ENCODE results near the gene RPL19. TPM values are rescaled to one million over a fixed set of nuclear protein-coding genes. Genes with fewer than 3 reads are reported as not detected.

The RPL19 gene
- total and polyA plus RNA-seq, 8 donors, result 925 to 1,714 (median 1,229) TPM

DNA sequence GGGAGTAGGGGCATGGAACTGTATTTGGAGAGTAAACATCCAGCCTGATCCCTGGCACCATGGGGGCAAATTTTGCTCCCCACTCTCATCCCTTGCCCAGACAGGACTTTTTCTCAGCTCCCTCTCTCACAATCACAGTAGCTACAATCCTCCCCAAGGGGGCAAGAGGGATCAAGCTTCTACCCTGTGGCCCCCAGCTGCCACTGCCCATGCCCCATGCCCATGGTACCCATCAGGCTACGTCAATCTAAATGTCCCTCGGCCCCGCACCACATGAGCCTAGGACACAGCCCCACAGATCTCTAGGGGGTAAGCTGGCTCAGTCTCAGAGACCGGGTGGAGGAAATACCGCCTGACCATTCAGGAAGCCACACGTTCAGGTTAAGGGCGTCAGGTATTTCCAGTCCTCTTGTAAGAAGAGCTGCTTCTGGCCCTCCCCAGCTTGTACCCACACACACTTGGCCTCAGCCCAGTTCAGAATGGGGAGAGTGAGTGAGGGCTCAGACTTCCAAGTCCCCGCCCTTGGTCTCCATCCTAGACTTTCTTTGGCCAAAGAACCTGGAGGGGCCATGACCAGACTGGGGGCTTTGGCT is 4.4 kb upstream of the RPL19 start:
- intact Hi-C loops (cut with DNase I), result no loop called here
- FAIRE-seq (no peak), DNase-seq (no peak), ATAC-seq (no peak)
- Histone ChIP-seq H3K9me3 (no peaks in the 10 kb centered on the region), H3K4me3 (no peak overlapping the region), H3K4me1 (no peaks in the 10 kb centered on the region), H3K36me3 (no peaks in the 10 kb centered on the region), H3K27ac (no peak overlapping the region), H3K27me3 (no peaks in the 10 kb centered on the region)
- 76 to 80% methylated on average over 8 of the region's 8 CpGs for WGBS, 2 donors
- TF ChIP-seq, protein P1, sequence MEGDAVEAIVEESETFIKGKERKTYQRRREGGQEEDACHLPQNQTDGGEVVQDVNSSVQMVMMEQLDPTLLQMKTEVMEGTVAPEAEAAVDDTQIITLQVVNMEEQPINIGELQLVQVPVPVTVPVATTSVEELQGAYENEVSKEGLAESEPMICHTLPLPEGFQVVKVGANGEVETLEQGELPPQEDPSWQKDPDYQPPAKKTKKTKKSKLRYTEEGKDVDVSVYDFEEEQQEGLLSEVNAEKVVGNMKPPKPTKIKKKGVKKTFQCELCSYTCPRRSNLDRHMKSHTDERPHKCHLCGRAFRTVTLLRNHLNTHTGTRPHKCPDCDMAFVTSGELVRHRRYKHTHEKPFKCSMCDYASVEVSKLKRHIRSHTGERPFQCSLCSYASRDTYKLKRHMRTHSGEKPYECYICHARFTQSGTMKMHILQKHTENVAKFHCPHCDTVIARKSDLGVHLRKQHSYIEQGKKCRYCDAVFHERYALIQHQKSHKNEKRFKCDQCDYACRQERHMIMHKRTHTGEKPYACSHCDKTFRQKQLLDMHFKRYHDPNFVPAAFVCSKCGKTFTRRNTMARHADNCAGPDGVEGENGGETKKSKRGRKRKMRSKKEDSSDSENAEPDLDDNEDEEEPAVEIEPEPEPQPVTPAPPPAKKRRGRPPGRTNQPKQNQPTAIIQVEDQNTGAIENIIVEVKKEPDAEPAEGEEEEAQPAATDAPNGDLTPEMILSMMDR (IDR thresholded peaks at IDR 0.05), result no peak

DNA sequence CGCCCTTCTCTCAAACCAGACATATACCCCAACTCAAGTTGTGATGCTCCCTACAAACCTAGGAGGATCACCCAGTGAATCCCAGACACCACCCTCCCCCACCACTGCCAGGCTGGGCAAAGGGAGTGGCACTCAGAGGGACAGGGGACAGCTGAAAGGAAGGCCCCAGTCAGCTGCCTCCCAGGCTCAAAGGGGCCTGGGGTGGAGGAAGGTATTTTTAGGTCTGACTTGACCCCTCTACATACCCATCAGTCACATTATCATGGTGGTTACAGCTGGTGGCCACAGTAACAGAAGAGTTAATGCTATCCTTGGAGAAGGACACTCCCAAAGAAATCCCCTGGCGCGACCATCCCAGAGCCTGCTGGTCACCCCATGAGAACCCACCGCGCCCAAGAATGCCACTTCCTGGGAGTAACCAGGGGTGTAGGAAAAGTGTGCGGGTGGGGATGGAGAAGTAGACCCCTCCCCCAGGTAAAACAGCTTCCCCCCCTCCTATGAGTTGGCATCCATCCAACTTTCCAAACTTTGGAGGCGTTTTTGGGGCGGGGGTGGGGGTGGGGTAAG is 3.8 kb upstream of the RPL19 start:
- WGBS, 2 donors, result 51 to 59% methylated on average over 8 of the region's 8 CpGs
- no peak overlapping the region for H3K27ac ChIP-seq

DNA sequence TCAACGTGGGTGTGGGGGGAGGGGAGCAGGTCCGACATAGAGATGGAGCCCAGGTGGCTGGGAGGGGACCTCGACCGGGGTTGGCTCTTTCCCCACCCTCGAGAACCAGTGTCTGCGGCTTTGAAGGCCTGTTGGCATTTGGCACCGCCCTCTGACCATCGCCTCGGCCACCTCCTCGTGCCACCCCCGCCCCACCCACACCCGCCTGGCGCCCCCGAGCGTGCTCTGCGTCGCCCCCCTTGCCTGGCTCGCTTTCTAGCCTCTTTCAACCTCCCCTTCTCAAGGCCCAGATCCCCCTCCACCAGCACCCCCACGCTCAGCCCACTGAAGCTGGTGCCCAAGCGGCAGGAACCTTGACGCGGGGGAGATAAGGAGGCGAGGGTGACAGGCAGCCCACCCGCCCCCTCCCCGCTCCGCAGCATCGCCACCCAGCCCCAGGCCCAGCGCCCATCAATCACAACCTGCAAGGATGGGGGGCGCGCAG is 3.2 kb upstream of the RPL19 start:
- Histone ChIP-seq H3K36me3 (peaks cover 0 to 6% (median 2%) of the 10 kb centered on the region in 3 donors), H3K27ac (no peak overlapping the region), H3K9me3 (no peaks in the 10 kb centered on the region), H3K4me1 (peaks cover 0 to 11% (median 10%) of the 10 kb centered on the region in 3 donors), H3K4me3 (peak overlapping the region; percentile 51 to 83 (median 67)), H3K27me3 (no peaks in the 10 kb centered on the region)
- intact Hi-C loops (cut with DNase I), result no loop called here
- DNase-seq, result peak in 1 of 6 donors; percentile 35
- no peak for ATAC-seq
- TF ChIP-seq, protein P1 (IDR thresholded peaks at IDR 0.05), result no peak
- 1 to 2% methylated on average over 27 to 30 of the region's 30 CpGs for WGBS, 2 donors
- FAIRE-seq, result no peak

More for the DNA sequence above, 3.8 kb upstream of the RPL19 start:
- no peaks in the 10 kb centered on the region for H3K9me3 ChIP-seq
- no peak for FAIRE-seq
- H3K27me3 ChIP-seq, result no peaks in the 10 kb centered on the region
- H3K36me3 ChIP-seq, result peaks cover 0 to under 1% (median 0%) of the 10 kb centered on the region in 3 donors
- no peak for ATAC-seq
- TF ChIP-seq, protein P1 (IDR thresholded peaks at IDR 0.05), result no peak
- H3K4me1 ChIP-seq, result peaks cover 0 to 5% (median 5%) of the 10 kb centered on the region in 3 donors
- DNase-seq, result peak in 1 of 6 donors; percentile 22
- intact Hi-C loops (cut with DNase I), result no loop called here
- H3K4me3 ChIP-seq, result peak overlapping the region in 2 of 4 donors; percentile 71 to 83

DNA sequence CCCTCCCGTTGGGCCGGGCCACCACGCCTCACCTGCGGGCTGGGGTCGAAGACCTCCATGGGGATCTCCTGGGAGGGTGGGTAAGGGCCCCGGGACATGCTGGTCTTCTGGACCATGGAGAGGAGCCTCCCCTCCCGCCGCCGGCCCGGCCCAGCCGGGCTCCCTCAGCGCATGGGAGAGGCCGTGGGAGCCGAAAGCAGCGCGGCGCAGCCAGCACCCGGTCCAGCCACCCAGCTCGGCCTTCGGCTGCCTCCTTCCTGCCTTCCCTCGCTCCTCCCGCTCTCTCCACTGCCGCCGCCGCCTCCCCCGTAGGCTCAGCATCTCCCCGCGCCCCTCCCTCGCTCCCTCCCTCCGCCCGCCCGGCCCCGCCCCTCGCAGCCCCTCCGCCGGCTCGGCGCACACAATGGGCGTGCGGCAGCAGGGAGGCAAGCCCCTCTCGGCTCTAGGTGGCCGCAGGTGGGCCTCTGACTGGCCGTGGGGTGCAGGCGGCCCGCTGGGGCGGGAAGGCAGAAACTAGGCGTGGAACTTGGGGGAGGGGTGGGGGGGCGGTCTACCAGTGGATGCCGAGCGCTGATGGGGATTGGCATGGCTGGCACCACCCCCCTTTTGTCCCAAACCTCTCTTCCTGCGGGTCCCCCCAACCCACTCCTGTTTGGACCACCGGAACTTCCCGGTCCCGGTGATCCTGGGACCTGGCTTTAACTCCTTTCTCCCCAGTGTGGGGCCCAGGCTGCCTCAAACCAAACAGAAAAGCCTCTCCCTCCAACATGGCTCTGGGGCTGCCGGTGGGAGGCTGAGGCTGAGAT is 2.5 kb upstream of the RPL19 start, which contains the start of gene CACNB1:
CACNB1 (minus strand) TSS at position 290 of the 806 bp plus-strand sequence; CDS start at position 116, 174 bp downstream.
- Histone ChIP-seq H3K27me3 (no peaks in the 10 kb centered on the region), H3K36me3 (peaks cover 0 to 13% (median 9%) of the 10 kb centered on the region in 3 donors), H3K4me1 (peaks cover 0 to 13% (median 12%) of the 10 kb centered on the region in 3 donors), H3K4me3 (peak within 1 kb of the TSS; percentile 51 to 83 (median 67)), H3K27ac (no peak within 1 kb of the TSS), H3K9me3 (no peaks in the 10 kb centered on the region)
- no peak for FAIRE-seq
- TF ChIP-seq, protein P1 (IDR thresholded peaks at IDR 0.05), result no peak
- peak; percentile 51 to 73 (median 66) for ATAC-seq
- peak; percentile 54 to 88 (median 75) for DNase-seq
- intact Hi-C loops (cut with DNase I), result no loop called here
- WGBS, 2 donors, result 1 to 2% methylated on average over 27 to 55 of the region's 55 CpGs
